OCI-LY7 (cell line): Measurements from ENCODE around the gene ZNF385D.

Experiments used
- CTCF ChIP-seq: fragments of 200-600 bp; sonication (generic); conservative IDR thresholded peaks from 2 replicates; pipeline ENCODE4 v1.5.1; 2014; ENCODE audit warnings: mild to moderate bottlenecking, antibody characterized with exemption, low read length, moderate library complexity, mixed read lengths
- EZH2phosphoT487 ChIP-seq: fragments of 200-600 bp; sonication (generic); IDR thresholded peaks from 2 replicates; pipeline ENCODE4 v1.6.1; 2018; ENCODE audit warnings: low read depth, borderline replicate concordance, mild to moderate bottlenecking, mixed run types, antibody characterized with exemption, low read length, moderate library complexity, mixed read lengths

GRCh38 chr3:21791356-21791755, 40.3 kb upstream of the ZNF385D start:
- TF ChIP-seq CTCF (no peak), EZH2phosphoT487 (no peak)
